ENCODE results near the gene GRK6. TPM values are rescaled to one million over a fixed set of nuclear protein-coding genes. Genes with fewer than 3 reads are reported as not detected.

The GRK6 gene
- polyA plus RNA-seq, 1 donor: 16.5 TPM

- no peak for DNase-seq (ENCODE audit: low read depth)
Measured at GRCh38 chr5:177439518-177440053, 13.1 kb downstream of the GRK6 start.

GRCh38 chr5:177440211-177440989 lies 13.9 kb downstream of the GRK6 start:
- no peak for DNase-seq (ENCODE audit: low read depth)

- no peak for DNase-seq (ENCODE audit: low read depth)
Measured at GRCh38 chr5:177440990-177441780, 14.7 kb downstream of the GRK6 start.

- DNase-seq (ENCODE audit: low read depth): no peak
Measured at GRCh38 chr5:177442066-177442826, 15.8 kb downstream of the GRK6 start.

GRCh38 chr5:177443144-177443983 lies 16.9 kb downstream of the GRK6 start:
- DNase-seq (ENCODE audit: low read depth): no peak

- DNase-seq (ENCODE audit: low read depth): no peak
Measured at GRCh38 chr5:177444106-177445051, 17.9 kb downstream of the GRK6 start.

GRCh38 chr5:177445052-177445916 lies 18.8 kb downstream of the GRK6 start:
- no peak for DNase-seq (ENCODE audit: low read depth)

- no peak for DNase-seq (ENCODE audit: low read depth)
Measured at GRCh38 chr5:177445917-177446199, 19.4 kb downstream of the GRK6 start.

- DNase-seq (ENCODE audit: low read depth): no peak
Measured at GRCh38 chr5:177446200-177447065, 20.0 kb downstream of the GRK6 start, which contains the start of gene PRR7. PRR7 (plus strand) TSS chr5:177446814; CDS start chr5:177455068, 8,254 bp downstream.

- no peak for DNase-seq (ENCODE audit: low read depth)
Measured at GRCh38 chr5:177447066-177447610, 20.7 kb downstream of the GRK6 start.

- no peak for DNase-seq (ENCODE audit: low read depth)
Measured at GRCh38 chr5:177447611-177448243, 21.3 kb downstream of the GRK6 start.

GRCh38 chr5:177448244-177448950 lies 21.9 kb downstream of the GRK6 start:
- no peak for DNase-seq (ENCODE audit: low read depth)

- no peak for DNase-seq (ENCODE audit: low read depth)
Measured at GRCh38 chr5:177449140-177450061, 22.9 kb downstream of the GRK6 start.

GRCh38 chr5:177450667-177451424 lies 24.4 kb downstream of the GRK6 start:
- no peak for DNase-seq (ENCODE audit: low read depth)

All from forelimb muscle (tissue), 1 donor.